GM21723 (cell line): Measurements from ENCODE around the gene LCT.

Experiments
- ATAC-seq: cut with Tn5 transposase; IDR thresholded peaks from one replicate; pipeline ENCODE4 v1.9.1; 2021; ENCODE audit warnings: mild to moderate bottlenecking, moderate library complexity; ENCODE audit not compliant: unreplicated experiment

LCT gene

DNA sequence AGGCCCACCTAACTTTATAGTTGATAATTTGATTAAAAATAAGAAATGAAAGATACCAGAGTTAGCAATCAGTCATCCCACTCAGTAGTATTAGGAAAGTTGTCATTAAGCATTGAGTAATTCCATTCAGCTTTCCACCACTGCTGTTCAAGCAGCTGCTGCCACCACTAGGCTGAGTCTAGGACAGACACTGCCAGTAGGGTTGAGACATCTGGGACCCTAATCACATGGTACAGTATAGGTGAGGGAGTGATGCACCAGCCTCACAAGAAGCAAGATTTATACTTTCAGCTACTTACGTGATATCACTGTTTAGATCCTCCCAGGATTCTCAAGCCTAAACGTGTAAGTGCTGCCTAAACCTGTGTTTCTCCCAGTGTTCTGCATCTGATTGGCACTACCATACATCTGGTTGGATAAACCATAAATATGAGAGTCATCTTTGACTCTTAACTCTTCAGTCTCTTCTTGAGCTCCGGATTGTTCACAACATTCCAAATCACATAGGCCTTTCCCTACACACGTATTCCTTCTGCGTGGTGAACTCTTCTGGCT lies 92.1 kb downstream of the LCT start:
- no peak for ATAC-seq

DNA sequence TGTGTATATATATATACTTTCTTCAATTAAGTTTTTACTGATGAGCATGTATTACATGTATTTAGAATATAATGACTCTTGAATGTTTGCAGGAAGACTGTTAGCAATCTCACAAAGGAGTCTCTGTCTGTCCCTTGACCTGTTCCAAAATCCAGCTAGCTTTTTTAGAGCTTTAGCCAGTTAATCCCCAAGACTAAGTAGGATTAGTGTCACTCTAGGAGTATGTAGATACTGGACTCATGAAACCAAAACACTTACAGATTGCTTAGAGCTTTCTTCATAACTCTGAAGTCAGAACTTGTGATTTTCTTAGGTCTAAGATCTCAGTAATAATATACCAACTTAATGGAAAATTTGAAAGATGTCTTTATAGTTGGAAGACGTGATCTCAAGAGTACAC lies 93.1 kb downstream of the LCT start:
- ATAC-seq: no peak

DNA sequence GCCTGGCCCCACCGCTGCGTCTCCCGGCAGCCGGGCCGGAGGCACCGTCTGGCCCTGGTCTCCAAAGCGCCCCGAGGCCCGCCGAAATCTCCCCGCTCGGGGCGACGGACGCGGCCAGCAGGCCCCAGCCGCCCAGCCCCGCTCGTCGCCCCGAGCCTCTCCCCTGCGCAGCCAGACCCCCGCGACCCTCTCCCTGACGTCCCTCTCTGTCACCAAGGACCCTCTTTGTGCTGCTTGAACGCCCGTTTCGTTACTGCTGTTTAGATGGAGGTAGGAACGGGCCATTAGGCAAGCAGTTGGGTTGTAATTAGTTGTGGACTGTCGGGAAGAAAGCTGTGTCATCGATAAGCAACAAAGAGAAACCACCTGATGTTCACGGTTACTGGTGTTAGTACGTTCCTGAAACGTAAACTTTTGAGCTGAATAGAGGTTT lies 94.6 kb downstream of the LCT start:
- peak; percentile 27 for ATAC-seq

DNA sequence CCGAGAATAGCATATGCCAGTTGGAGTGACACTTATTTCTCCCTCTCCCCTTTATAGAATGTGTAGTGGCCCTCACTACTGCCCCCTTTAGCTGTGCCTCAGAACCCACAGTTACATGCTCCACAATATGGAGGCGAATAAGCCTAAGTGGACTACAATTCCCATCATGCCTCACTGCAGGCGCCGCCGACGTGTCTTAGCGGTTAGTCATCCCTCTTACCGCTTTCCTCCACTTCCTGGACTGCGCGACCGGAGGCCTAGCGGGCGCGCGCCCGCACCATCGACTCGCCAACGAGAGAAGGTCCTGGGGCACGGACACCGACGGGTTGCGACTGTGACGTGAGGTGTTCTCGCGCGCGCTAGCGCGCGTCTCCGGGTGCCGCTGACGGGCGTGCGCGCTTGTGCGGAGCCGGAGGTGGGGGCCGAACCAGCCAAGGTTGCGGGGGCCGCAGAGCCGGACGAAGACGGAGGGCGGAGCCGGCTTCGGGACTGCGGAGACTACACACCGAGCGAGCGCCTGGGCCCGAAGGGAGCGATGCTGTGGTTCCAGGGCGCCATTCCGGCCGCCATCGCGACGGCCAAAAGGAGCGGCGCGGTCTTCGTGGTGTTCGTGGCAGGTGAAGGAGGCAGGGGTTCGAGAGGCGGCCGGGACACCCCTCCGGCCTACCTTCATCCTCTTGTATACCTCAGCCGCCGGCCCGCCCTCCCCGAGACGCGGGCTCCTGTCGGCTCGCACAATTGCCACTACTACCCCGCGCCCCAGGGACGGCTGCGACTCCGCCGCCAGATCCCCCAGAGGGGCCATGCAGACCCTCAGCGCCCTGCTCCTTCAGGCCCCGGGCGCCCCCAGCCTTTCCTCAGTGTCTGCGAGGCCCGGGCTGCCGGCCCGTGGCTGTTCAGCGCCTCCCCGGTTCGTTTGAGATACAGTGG lies 95.3 kb downstream of the LCT start, which contains the start of gene UBXN4:
UBXN4 (plus strand) TSS at position 461 of the 930 bp plus-strand sequence; CDS start at position 536, 75 bp downstream.
- ATAC-seq: peak; percentile 95

DNA sequence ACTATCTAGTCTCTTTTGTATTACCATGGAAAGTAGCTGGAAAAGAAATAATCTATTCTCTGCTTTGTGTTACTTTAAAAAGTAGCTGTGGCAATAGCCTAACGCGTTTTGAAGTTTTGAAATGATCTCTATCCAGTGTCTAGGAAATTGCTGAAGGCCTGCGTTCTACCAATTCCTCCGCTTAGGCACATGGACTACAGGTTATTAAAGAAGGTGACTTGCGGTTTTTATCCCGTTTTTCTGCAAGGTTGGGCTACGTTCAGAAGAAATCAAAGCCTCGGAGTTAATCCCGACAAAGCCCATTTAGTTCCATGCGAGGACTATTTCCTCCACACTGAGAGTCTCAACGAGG lies 96.0 kb downstream of the LCT start:
- ATAC-seq: no peak

DNA sequence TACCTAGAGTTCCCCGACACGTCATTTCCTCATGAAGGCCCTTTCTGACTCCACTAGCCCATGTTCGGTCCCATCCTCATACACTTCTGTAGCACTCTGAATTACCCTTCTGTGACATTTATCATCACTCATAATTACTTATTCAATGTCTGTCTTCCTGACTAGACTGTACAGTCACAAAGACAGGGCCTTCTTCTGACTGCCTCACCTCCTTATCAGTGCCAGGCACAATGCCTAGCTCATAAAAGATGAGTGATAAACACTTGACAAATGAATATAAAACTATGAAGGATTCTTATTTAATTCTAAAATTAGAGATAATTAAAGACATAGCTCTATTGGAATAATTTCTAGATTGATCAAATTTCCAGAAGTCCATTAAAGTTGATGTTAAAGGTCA lies 96.8 kb downstream of the LCT start:
- no peak for ATAC-seq
